ENCODE data around the gene NEUROD2. TPM values are rescaled to one million over a fixed set of nuclear protein-coding genes. Genes with fewer than 3 reads are reported as not detected.
A peak's percentile ranks its signal among the peaks of the same experiment; 100 is the strongest.

The NEUROD2 gene
- polyA plus RNA-seq, 3 donors from 2014 or later, result not detected

DNA sequence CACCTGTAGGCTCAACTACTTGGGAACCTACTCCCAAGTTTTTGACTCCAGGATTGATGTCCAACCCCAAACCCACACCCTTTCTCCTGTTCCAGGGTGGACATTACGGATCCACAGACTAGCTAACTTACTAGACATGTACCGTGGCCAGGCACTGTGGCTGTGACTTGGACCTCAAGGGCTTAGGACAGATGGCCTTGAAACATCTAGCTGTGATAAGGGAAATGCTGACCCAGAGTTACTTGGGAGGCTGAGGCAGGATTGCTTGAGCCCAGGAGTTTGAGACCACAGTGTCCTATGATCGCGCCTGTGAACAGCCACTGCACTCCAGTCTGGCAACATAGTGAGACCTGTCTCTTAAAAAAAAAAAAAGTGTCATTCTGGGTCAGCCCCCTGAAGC is 33.4 kb upstream of the NEUROD2 start:
- H3K27ac Mint-ChIP-seq, result peak overlapping the region in 2 of 6 donors; percentile 29 to 96
- H3K4me3 Mint-ChIP-seq, result peak overlapping the region in 3 of 5 donors; percentile 50 to 76 (median 61)
- peaks cover 86 to 87% of the 10 kb centered on the region in 2 donors for H3K4me1 Mint-ChIP-seq
- no peaks in the 10 kb centered on the region for H3K36me3 Mint-ChIP-seq
- no peak for DNase-seq
- H3K27me3 Mint-ChIP-seq (ENCODE audit: low read depth in 3 of 3), result peaks cover 0 to 6% (median 5%) of the 10 kb centered on the region in 3 donors
- H3K9me3 Mint-ChIP-seq, result no peaks in the 10 kb centered on the region

DNA sequence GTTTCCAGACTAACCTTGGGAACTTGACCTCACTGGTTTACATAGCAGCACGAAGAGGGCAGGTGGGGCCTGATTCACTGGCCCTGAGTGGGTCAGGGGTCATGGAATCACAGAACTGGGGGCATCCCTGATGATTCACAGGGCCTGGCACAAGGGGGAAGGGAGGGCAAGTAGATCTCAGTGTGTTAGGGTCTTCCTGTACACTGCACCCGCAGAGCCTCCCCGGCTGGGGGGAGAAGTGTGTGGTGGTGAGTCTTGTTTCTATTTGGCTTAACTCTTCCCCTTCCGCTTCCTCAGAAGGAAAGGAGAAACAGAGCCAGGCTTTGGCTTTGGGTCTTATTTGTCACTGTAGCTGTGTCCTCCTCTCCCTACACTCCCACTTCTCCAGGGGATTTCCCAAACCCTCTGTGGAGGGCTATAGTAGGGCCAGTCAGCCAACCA is 32.9 kb upstream of the NEUROD2 start:
- H3K4me3 Mint-ChIP-seq, result peak overlapping the region; percentile 41 to 76 (median 61)
- H3K9me3 Mint-ChIP-seq, result no peaks in the 10 kb centered on the region
- H3K27ac Mint-ChIP-seq, result peak overlapping the region; percentile 12 to 96 (median 65)
- no peak for DNase-seq
- H3K36me3 Mint-ChIP-seq, result no peaks in the 10 kb centered on the region
- H3K27me3 Mint-ChIP-seq (ENCODE audit: low read depth in 3 of 3), result peaks cover 0 to 6% (median 5%) of the 10 kb centered on the region in 3 donors
- H3K4me1 Mint-ChIP-seq, result peaks cover 83 to 86% of the 10 kb centered on the region in 2 donors

DNA sequence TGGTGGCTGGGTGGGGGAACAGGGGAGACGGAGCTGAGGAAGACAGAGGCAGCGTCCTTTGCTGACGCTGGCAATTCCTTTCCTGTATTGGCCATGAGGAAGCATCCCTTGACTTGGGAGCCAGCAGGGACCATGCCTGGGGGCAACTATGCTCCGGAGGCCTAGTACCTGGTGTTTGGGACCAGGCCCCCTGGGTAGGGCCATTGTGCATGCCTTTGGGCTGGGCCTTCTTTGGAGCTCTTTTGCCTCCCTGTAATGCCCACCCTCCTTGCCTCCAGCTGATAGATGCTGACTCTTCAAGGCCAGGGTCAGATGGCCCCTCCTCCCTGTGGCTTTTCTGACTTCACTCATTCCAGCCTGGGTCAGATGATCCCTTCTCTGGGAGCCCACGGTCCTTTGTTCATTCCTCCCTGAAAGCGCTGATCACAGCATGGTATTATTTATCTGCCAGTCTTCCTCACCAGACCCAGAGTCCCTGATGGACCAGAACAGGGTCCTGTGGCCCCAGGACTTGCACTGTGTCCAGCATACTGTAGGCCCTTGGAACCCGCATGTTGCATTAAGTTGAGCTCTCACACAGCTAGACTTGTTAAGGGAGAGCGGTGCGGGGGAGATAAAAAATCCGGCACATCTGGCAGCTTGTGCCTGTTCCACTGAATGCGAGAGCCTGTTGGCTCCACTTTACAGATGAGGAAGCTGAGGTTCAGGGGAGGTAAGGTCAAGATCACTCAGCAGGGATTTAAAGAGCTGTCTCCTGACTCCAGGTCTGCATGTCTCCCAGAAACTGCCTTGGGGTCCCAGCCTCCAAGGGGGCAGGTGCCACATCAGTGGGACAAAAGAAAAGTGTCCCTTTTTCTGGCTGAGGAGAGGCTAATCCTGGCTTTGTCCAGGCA is 32.1 kb upstream of the NEUROD2 start:
- peaks cover 75 to 78% of the 10 kb centered on the region in 2 donors for H3K4me1 Mint-ChIP-seq
- H3K36me3 Mint-ChIP-seq, result no peaks in the 10 kb centered on the region
- no peaks in the 10 kb centered on the region for H3K9me3 Mint-ChIP-seq
- peaks cover 0 to 8% (median 4%) of the 10 kb centered on the region in 3 donors for H3K27me3 Mint-ChIP-seq (ENCODE audit: low read depth in 3 of 3)
- peak overlapping the region; percentile 54 to 63 (median 55) for H3K4me3 Mint-ChIP-seq
- peak overlapping the region; percentile 43 to 96 (median 72) for H3K27ac Mint-ChIP-seq
- DNase-seq, result no peak

DNA sequence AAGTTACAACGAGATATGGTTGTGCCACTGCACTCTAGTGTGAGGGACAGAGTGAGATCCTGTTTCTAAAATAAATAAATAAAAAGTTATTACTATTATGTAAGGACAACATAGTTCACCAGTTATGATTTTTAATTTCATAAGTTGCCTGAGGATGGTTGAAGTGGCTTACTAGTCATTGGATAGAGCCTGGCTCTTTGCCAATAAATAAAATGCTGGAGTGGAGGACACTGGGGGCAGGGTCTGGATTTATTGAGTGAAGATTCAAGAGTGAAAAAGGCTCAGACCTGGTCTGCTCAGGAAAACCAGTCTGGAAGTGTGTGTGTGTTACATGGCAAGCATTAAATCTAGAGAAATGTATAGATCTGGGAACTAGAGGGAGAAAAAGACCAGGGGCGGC is 31.3 kb upstream of the NEUROD2 start:
- no peaks in the 10 kb centered on the region for H3K9me3 Mint-ChIP-seq

DNA sequence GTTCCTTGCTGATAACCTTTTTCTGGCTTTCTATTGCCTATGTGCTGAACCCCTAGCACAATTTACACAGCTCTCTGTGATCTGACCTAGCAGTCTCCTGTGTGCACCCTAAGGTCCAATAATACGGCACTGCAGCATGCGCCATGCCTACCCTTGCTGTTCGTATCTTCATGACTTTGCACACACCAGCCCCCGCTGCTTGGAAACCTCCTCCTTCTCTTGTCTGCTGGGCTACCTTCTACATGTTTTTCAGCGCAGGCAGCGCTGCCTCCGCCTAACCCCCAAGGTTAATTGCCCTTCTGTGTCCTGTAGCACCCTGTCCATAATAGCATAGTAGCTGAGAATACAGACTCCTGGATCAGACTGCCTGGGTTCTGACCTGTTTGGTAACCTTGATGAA is 30.6 kb upstream of the NEUROD2 start:
- peak overlapping the region; percentile 88 to 99 (median 91) for H3K4me3 Mint-ChIP-seq
- DNase-seq, result no peak

More for the DNA sequence above, 31.3 kb upstream of the NEUROD2 start:
- Mint-ChIP-seq H3K36me3 (no peaks in the 10 kb centered on the region), H3K27ac (peak overlapping the region in 5 of 6 donors; percentile 49 to 96 (median 61)), H3K4me3 (peak overlapping the region; percentile 33 to 99 (median 63)), H3K4me1 (peaks cover 72 to 73% of the 10 kb centered on the region in 2 donors), H3K27me3 (ENCODE audit: low read depth in 3 of 3) (peaks cover 0 to 8% (median 3%) of the 10 kb centered on the region in 3 donors)
- no peak for DNase-seq

DNA sequence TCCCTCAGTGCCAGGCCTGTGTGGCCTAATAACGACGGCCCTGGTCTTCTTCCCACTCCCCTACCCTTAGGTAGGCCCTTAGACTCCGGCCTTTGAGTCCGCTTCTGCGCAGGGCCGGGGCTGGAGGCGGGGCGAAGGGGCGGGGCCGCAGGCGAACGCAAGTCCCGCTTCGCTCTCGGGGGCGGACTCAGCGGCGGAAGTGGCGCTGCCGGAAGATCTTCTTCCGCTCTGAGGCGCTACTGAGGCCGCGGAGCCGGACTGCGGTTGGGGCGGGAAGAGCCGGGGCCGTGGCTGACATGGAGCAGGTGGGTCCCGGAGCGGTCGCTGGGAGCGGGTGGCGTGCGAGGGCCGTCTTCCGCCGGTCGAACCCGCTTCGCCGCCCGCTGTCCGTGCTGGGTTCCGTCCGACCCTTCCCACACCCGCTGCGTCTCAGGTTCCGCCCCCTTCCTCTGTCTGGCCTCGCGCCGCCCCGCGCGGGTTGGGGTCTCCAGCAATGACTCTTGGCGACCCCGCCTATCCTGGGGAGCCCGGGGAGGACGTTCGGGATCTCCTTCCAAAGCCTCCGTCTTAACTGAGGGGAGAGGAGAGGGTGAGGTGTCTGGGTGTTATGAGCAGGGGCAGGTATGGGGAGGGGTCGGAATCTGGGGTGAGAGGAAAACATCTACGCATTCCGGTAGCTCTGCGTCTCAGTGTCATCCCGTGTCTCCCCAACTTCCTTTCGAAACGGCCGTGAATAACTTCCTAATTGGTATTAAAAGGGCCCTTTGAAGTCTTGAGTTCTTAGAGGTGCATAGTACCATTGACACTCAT is 29.4 kb upstream of the NEUROD2 start, which contains the start of gene STARD3:
Gene STARD3, plus strand, starts transcription at position 218 of the 810 bp plus-strand sequence. CDS start 16,388 bp downstream, outside the sequence.
- Mint-ChIP-seq H3K36me3 (no peaks in the 10 kb centered on the region), H3K4me1 (peaks cover 54% of the 10 kb centered on the region in 2 donors), H3K9me3 (no peaks in the 10 kb centered on the region), H3K27ac (peak within 1 kb of the TSS; percentile 89 to 96 (median 94)), H3K27me3 (ENCODE audit: low read depth in 3 of 3) (peaks cover 0 to 8% (median 8%) of the 10 kb centered on the region in 3 donors), H3K4me3 (peak within 1 kb of the TSS; percentile 88 to 99 (median 91))
- peak; percentile 86 to 90 (median 89) for DNase-seq

More for the DNA sequence above, 30.6 kb upstream of the NEUROD2 start:
- no peaks in the 10 kb centered on the region for H3K9me3 Mint-ChIP-seq
- H3K36me3 Mint-ChIP-seq, result no peaks in the 10 kb centered on the region
- peak overlapping the region; percentile 89 to 96 (median 94) for H3K27ac Mint-ChIP-seq
- peaks cover 0 to 8% (median 8%) of the 10 kb centered on the region in 3 donors for H3K27me3 Mint-ChIP-seq (ENCODE audit: low read depth in 3 of 3)
- H3K4me1 Mint-ChIP-seq, result peaks cover 65 to 66% of the 10 kb centered on the region in 2 donors

DNA sequence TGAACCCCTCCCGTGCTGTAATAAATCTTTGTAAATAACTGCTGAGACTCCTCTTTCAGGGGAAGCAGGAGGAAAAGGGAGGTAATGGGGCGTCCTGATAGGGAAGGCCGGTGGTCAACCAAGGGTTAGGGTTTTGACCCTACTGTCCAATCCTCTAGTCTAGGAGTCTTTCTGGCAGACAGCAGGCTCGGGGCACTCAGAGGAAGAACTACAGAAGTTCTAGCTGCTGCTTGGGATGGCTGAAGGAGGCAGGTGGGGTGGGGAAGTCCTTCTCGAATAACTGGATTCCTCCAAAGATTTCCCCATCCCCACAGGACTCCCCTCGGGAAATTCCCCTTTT is 28.8 kb upstream of the NEUROD2 start:
- no peak for DNase-seq
- H3K4me1 Mint-ChIP-seq, result peaks cover 49% of the 10 kb centered on the region in 2 donors
- H3K27me3 Mint-ChIP-seq (ENCODE audit: low read depth in 3 of 3), result peaks cover 0 to 11% (median 8%) of the 10 kb centered on the region in 3 donors
- H3K9me3 Mint-ChIP-seq, result no peaks in the 10 kb centered on the region
- peak overlapping the region; percentile 89 to 96 (median 94) for H3K27ac Mint-ChIP-seq
- no peaks in the 10 kb centered on the region for H3K36me3 Mint-ChIP-seq
- H3K4me3 Mint-ChIP-seq, result peak overlapping the region; percentile 88 to 99 (median 91)

DNA sequence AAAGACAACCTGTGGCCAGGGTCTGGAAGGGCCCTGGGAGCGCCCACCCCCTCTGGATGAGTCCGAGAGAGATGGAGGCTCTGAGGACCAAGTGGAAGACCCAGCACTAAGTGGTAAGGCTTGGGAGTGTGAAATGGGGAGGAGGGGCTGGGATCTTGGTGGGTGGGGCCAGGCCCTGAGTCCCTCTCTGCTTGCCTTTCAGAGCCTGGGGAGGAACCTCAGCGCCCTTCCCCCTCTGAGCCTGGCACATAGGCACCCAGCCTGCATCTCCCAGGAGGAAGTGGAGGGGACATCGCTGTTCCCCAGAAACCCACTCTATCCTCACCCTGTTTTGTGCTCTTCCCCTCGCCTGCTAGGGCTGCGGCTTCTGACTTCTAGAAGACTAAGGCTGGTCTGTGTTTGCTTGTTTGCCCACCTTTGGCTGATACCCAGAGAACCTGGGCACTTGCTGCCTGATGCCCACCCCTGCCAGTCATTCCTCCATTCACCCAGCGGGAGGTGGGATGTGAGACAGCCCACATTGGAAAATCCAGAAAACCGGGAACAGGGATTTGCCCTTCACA is 28.0 kb upstream of the NEUROD2 start:
- Mint-ChIP-seq H3K27me3 (ENCODE audit: low read depth in 3 of 3) (peaks cover 0 to 12% (median 10%) of the 10 kb centered on the region in 3 donors), H3K4me3 (peak overlapping the region; percentile 56 to 97 (median 88)), H3K9me3 (no peaks in the 10 kb centered on the region), H3K4me1 (peaks cover 40% of the 10 kb centered on the region in 2 donors), H3K36me3 (peaks cover 0 to 3% (median 0%) of the 10 kb centered on the region in 3 donors), H3K27ac (peak overlapping the region; percentile 39 to 96 (median 94))
- no peak for DNase-seq

DNA sequence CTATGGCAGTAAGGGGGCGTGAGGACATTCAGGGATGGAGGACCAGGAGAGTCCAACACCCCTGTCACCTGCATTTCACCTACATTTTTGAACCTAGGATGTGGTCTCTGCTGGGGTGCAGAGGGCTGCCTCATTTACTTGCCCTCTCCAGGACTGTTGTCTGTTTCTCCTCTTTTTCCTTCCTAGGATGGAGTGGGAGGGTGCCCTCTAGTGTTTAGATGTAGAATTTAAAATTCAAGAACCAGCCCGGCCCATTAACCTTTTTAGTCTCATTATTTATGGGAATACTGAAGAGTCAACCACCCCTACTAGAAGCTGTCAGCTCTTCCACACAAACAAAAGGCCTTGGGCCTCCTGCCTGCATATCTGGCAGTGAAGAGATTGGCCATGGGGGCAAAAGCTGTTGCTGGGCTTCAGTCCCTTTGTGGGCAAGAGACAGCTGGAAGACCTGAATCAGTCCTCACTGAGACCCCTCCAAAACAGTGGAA is 26.7 kb upstream of the NEUROD2 start:
- no peaks in the 10 kb centered on the region for H3K9me3 Mint-ChIP-seq
- peaks cover 0 to 12% (median 10%) of the 10 kb centered on the region in 3 donors for H3K27me3 Mint-ChIP-seq (ENCODE audit: low read depth in 3 of 3)
- H3K4me3 Mint-ChIP-seq, result peak overlapping the region in 2 of 5 donors; percentile 27 to 31
- peaks cover 0 to 3% (median 0%) of the 10 kb centered on the region in 3 donors for H3K36me3 Mint-ChIP-seq
- peak overlapping the region in 2 of 6 donors; percentile 48 to 57 for H3K27ac Mint-ChIP-seq
- peak; percentile 41 to 46 (median 45) for DNase-seq
- peaks cover 27 to 29% of the 10 kb centered on the region in 2 donors for H3K4me1 Mint-ChIP-seq

DNA sequence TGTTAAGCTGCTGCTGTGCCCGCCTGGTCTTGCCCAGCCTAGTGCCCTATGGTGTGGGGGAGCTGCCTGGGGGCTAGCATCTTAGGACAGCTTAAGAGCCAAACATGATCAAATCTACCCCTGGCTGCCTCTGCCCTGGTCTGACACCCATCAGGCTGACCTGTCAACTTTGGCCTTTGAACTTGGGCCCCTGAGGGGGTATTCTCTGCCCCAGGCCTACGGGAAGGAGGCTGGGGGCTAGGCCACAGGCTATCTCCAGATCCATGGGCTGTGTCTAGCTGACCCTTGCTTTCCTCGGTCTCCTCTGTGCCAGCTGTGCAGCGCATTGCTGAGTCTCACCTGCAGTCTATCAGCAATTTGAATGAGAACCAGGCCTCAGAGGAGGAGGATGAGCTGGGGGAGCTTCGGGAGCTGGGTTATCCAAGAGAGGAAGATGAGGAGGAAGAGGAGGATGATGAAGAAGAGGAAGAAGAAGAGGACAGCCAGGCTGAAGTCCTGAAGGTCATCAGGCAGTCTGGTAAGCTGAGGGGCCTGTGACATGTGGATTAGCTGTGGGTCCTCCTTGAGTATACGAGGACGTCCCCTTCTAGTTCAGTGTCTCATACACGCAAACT is 26.0 kb upstream of the NEUROD2 start:
- peak overlapping the region in 1 of 6 donors; percentile 69 for H3K27ac Mint-ChIP-seq
- no peak overlapping the region for H3K4me3 Mint-ChIP-seq

DNA sequence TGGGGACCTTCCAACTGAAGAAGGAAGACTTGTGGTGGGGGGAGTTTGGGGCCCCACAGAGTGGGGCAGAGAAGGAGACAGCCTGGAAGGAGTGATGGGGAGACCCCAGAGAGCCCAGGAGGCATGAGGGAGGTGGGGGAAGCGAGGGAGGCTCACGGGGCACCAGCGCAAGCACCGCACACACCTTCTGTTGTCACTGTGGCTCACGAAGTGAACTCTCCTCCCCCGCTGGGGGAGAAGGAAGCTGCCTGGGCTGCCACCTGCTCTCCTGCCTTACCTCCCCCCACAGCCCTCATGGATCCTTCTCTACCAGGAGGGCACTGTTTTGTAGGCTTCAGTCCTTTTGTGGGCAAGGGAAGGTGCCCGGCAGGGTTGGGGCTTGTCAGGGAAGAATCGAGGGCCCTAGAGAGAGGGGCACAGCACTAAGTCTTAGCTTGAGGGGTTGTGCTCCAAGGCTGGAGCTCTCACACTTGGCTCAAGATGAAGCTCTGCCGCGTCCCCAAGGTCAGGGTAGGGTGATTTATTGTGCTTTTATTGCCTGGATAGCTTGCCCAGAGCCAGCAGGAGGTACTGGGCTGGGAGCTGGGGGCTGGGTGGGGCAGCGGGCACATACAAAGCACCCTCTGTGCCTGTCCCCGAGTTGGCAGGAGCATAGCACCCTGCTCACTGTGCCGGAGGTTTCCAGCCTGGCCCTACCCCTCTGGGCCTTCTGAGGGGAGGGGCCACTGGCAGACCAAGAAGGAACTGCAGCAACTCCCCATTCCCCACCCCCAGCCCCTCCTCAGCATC is 24.6 kb upstream of the NEUROD2 start:
- Mint-ChIP-seq H3K4me1 (peaks cover 6 to 8% of the 10 kb centered on the region in 2 donors), H3K4me3 (no peak overlapping the region), H3K36me3 (peaks cover 0 to 3% (median 0%) of the 10 kb centered on the region in 3 donors), H3K9me3 (no peaks in the 10 kb centered on the region), H3K27me3 (ENCODE audit: low read depth in 3 of 3) (peaks cover 0 to 15% (median 14%) of the 10 kb centered on the region in 3 donors), H3K27ac (no peak overlapping the region)
- no peak for DNase-seq

More for the DNA sequence above, 26.0 kb upstream of the NEUROD2 start:
- Mint-ChIP-seq H3K27me3 (ENCODE audit: low read depth in 3 of 3) (peaks cover 0 to 12% (median 10%) of the 10 kb centered on the region in 3 donors), H3K36me3 (peaks cover 0 to 3% (median 0%) of the 10 kb centered on the region in 3 donors), H3K9me3 (no peaks in the 10 kb centered on the region), H3K4me1 (peaks cover 20 to 21% of the 10 kb centered on the region in 2 donors)
- no peak for DNase-seq

DNA sequence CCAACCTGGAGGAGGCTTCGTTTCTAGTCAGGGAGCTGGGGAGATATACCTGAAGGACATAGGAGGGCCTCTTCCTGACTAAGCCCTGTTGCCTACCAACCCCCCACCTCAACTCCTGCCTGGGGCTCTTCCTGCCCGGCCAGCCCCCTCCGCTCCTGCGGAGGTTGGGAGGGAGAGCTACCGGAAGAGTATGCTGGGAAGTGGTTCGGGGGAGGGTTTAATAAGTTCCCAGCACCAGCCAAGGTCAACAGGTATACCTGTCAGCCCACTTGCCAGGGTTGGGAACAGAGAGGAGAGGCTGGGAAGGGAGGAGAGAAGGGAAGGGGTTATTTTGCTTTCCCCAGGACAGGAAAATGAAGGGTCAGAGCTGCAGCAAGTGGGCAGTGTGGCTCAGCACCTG is 23.7 kb upstream of the NEUROD2 start:
- H3K27ac Mint-ChIP-seq, result no peak overlapping the region
- peaks cover 2 to 14% (median 14%) of the 10 kb centered on the region in 3 donors for H3K27me3 Mint-ChIP-seq (ENCODE audit: low read depth in 3 of 3)
- H3K36me3 Mint-ChIP-seq, result peaks cover 0 to 3% (median 0%) of the 10 kb centered on the region in 3 donors
- H3K4me3 Mint-ChIP-seq, result no peak overlapping the region
- H3K9me3 Mint-ChIP-seq, result no peaks in the 10 kb centered on the region
- H3K4me1 Mint-ChIP-seq, result peaks cover 4 to 6% of the 10 kb centered on the region in 2 donors
- DNase-seq, result no peak

Measured in immature natural killer cell (primary cell).